PC-3 (cell line): ENCODE results near the gene PML. TPM values are rescaled to one million over a fixed set of nuclear protein-coding genes. Genes with fewer than 3 reads are reported as not detected.

Experiments
- ATAC-seq: fragments of 200-7000 bp; cut with Tn5 transposase; 2 replicates; pipeline ENCODE4 v1.9.1; 2020; ENCODE audit warnings: mild to moderate bottlenecking, moderate library complexity
- BruUV-seq: library from RNA; stranded (reverse); fragments of 400-500 nt; replicated peaks from 2 replicates; lab custom pipeline; 2021; lab: Mats Ljungman, UMichigan
- CTCF ChIA-PET: fragments of 300-600 bp; sonication (Branson Sonifier 250); formaldehyde crosslinking; loops from one replicate; lab custom pipeline; 2022; ENCODE audit warnings: antibody characterized with exemption; lab: Charles Lee
- POLR2A ChIA-PET: fragments of 300-600 bp; sonication (Branson Sonifier 250); formaldehyde crosslinking; loops from one replicate; lab custom pipeline; 2022; ENCODE audit warnings: antibody characterized with exemption; ENCODE audit not compliant: unreplicated experiment; lab: Charles Lee
- DNase-seq: peaks from one replicate; pipeline ENCODE4 v3.0.0-alpha.2; 2015
- H2AFZ ChIP-seq: fragments of 300-600 bp; sonication (generic); 2 replicates; pipeline ENCODE4 v1.6.0; 2016; ENCODE audit warnings: antibody characterized with exemption, low read length
- H3F3A ChIP-seq: fragments of 300-600 bp; sonication (generic); one replicate; pipeline ENCODE4 v1.6.0; 2017; ENCODE audit warnings: antibody characterized with exemption, low read length, control low read depth, mild to moderate bottlenecking; ENCODE audit not compliant: unreplicated experiment
- H3K27ac ChIP-seq: fragments of 300-600 bp; sonication (generic); 2 replicates; pipeline ENCODE4 v1.5.1; 2016; ENCODE audit warnings: mild to moderate bottlenecking, low read length
- H3K27me3 ChIP-seq: fragments of 300-600 bp; sonication (generic); 2 replicates; pipeline ENCODE4 v1.6.1; 2016; ENCODE audit warnings: low read length, mixed read lengths
- H3K36me3 ChIP-seq: fragments of 300-600 bp; sonication (generic); 2 replicates; pipeline ENCODE4 v1.6.1; 2016; ENCODE audit warnings: low read depth, mixed run types, low read length, mixed read lengths
- H3K4me1 ChIP-seq: fragments of 300-600 bp; sonication (generic); 2 replicates; pipeline ENCODE4 v1.5.1; 2016; ENCODE audit warnings: low read length; ENCODE audit not compliant: insufficient read depth
- H3K4me2 ChIP-seq: fragments of 300-600 bp; sonication (generic); 2 replicates; pipeline ENCODE4 v1.6.0; 2016; ENCODE audit warnings: low read length
- H3K4me3 ChIP-seq: fragments of 300-600 bp; sonication (generic); 2 replicates; pipeline ENCODE4 v1.5.1; 2016; ENCODE audit warnings: mild to moderate bottlenecking, low read length, mixed read lengths
- H3K79me2 ChIP-seq: fragments of 300-600 bp; sonication (generic); 2 replicates; pipeline ENCODE4 v1.6.1; 2017; ENCODE audit warnings: low read length, mixed read lengths
- H3K9ac ChIP-seq: fragments of 300-600 bp; sonication (generic); 2 replicates; pipeline ENCODE4 v1.6.0; 2016; ENCODE audit warnings: mild to moderate bottlenecking, low read length
- H3K9me2 ChIP-seq: fragments of 300-600 bp; sonication (generic); replicated peaks from 2 replicates; pipeline ENCODE4 v1.6.1; 2016; ENCODE audit warnings: mixed run types, low read length, mixed read lengths
- H3K9me3 ChIP-seq: fragments of 300-600 bp; sonication (generic); 2 replicates; pipeline ENCODE4 v1.6.1; 2016; ENCODE audit warnings: low read length, mixed read lengths
- H4K20me1 ChIP-seq: fragments of 300-600 bp; sonication (generic); 2 replicates; pipeline ENCODE4 v1.6.1; 2016; ENCODE audit warnings: low read length, mixed read lengths
- CTCF ChIP-seq: fragments of 300-600 bp; sonication (generic); conservative IDR thresholded peaks from 2 replicates; pipeline ENCODE4 v1.5.1; 2017; ENCODE audit warnings: antibody characterized with exemption, low read depth, mild to moderate bottlenecking, low read length
- EZH2 ChIP-seq: fragments of 300-600 bp; sonication (generic); IDR thresholded peaks from one replicate; pipeline ENCODE4 v1.6.1; 2017; ENCODE audit warnings: antibody characterized with exemption, mild to moderate bottlenecking, low read length; ENCODE audit not compliant: unreplicated experiment
- EZH2phosphoT487 ChIP-seq: fragments of 300-600 bp; sonication (generic); IDR thresholded peaks from 2 replicates; pipeline ENCODE4 v1.6.1; 2018; ENCODE audit warnings: mild to moderate bottlenecking, antibody characterized with exemption, low read length, borderline replicate concordance
- intact Hi-C: fragments of 100-400 bp; cut with micrococcal nuclease; formaldehyde crosslinking; loops from 2 replicates; pipeline ENCODE4 v1.9.0; 2023
- total RNA-seq: library from RNA; depleted of rRNA; stranded (reverse); fragments of >200 nt; gene quantifications from 2 replicates; pipeline ENCODE4 v1.2.3, GENCODE V29; 2014

PML gene
- total RNA-seq, 1 experiment from 2014 or later, result 18.7 TPM

- Histone ChIP-seq H2AFZ (no peak overlapping the region), H3K9me2 (no peaks in the 10 kb centered on the region), H3K4me1 (peaks cover 8% of the 10 kb centered on the region; the same call in 1 of the 2 replicates), H3K79me2 (no peaks in the 10 kb centered on the region), H3K4me3 (no peak overlapping the region), H3K36me3 (no peaks in the 10 kb centered on the region), H3K4me2 (no peak overlapping the region), H3K27me3 (no peaks in the 10 kb centered on the region), H3K9me3 (no peaks in the 10 kb centered on the region), H4K20me1 (no peaks in the 10 kb centered on the region), H3K27ac (no peak overlapping the region), H3K9ac (no peak overlapping the region), H3F3A (no peaks in the 10 kb centered on the region)
- intact Hi-C loops, result no loop called here
- no peak for ATAC-seq
- ChIA-PET POLR2A (no interaction called here), CTCF (interaction anchor here (0.6 kb wide), 1 partner anchor 77 kb away, joined by 6 read pairs; no protein-coding TSS in a partner anchor)
- TF ChIP-seq CTCF (no peak), EZH2 (no peak), EZH2phosphoT487 (no peak)
- no TSS peak for BruUV-seq
- DNase-seq, result no peak
Measured at GRCh38 chr15:74042603-74043424, 48.3 kb downstream of the PML start.

GRCh38 chr15:74043425-74044266 is 49.1 kb downstream of the PML start:
- no peak for ATAC-seq
- H3K27ac ChIP-seq, result no peak overlapping the region
- H3K4me1 ChIP-seq, result peaks cover 8% of the 10 kb centered on the region; the same call in 1 of the 2 replicates
- BruUV-seq, result no TSS peak
- H3K9me3 ChIP-seq, result no peaks in the 10 kb centered on the region
- H3K4me2 ChIP-seq, result no peak overlapping the region
- intact Hi-C loops, result no loop called here
- no peak overlapping the region for H3K4me3 ChIP-seq
- no peak overlapping the region for H3K9ac ChIP-seq
- H2AFZ ChIP-seq, result no peak overlapping the region
- no peaks in the 10 kb centered on the region for H3K9me2 ChIP-seq
- H3F3A ChIP-seq, result no peaks in the 10 kb centered on the region
- H3K79me2 ChIP-seq, result no peaks in the 10 kb centered on the region
- no peaks in the 10 kb centered on the region for H4K20me1 ChIP-seq
- TF ChIP-seq CTCF, result no peak
- CTCF ChIA-PET, result interaction anchor here (0.6 kb wide), 1 partner anchor 78 kb away, joined by 6 read pairs; no protein-coding TSS in a partner anchor
- H3K27me3 ChIP-seq, result no peaks in the 10 kb centered on the region
- no peak for DNase-seq
- POLR2A ChIA-PET, result no interaction called here
- H3K36me3 ChIP-seq, result no peaks in the 10 kb centered on the region
